Gastrocnemius medialis (tissue), 4 donors: ENCODE measurements around the gene CRIP3.

Experiments
- POLR2A ChIP-seq, 2 donors: fragments of 450-650 bp; IDR thresholded peaks; one replicate each; pipeline ENCODE4 v1.6.1; 2017; ENCODE audit warnings: antibody characterized with exemption in 2 of 2, mild to moderate bottlenecking in 2 of 2, moderate library complexity in 2 of 2
- TF ChIP-seq, protein P1 (sequence below), 5 experiments: fragments of 450-650 bp in 3 of 5; fragments of 200-600 bp in 2 of 5; sonication (generic) in 2 of 5; IDR thresholded peaks in 4 of 5; conservative IDR thresholded peaks in 1 of 5; 1 replicate in 4 of 5; 2 replicates in 1 of 5; pipeline ENCODE4 v1.5.1; 2016 to 2019; ENCODE audit warnings: antibody characterized with exemption in 5 of 5, mild to moderate bottlenecking in 3 of 5, moderate library complexity in 3 of 5

DNA sequence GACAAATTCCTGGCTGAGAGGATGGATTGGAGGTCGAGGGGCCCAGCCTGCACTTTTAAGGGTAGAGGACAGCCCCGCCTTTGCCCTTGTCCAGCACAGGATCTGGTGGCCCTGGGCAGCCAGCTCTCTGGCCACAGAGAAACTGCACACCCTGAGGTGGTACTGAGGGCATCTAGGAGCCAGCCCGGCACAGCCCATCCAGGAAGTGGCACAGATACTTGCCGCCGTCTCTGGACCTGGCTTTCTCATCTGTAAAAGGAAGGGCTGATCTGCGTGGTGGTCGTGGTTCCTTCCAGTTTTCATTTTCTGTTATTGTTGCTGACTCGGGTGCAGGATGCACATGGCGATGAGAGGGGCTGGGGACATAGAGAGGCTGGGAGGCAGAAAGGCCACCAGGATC, 26.6 kb downstream of the CRIP3 start:
- TF ChIP-seq, protein P1, sequence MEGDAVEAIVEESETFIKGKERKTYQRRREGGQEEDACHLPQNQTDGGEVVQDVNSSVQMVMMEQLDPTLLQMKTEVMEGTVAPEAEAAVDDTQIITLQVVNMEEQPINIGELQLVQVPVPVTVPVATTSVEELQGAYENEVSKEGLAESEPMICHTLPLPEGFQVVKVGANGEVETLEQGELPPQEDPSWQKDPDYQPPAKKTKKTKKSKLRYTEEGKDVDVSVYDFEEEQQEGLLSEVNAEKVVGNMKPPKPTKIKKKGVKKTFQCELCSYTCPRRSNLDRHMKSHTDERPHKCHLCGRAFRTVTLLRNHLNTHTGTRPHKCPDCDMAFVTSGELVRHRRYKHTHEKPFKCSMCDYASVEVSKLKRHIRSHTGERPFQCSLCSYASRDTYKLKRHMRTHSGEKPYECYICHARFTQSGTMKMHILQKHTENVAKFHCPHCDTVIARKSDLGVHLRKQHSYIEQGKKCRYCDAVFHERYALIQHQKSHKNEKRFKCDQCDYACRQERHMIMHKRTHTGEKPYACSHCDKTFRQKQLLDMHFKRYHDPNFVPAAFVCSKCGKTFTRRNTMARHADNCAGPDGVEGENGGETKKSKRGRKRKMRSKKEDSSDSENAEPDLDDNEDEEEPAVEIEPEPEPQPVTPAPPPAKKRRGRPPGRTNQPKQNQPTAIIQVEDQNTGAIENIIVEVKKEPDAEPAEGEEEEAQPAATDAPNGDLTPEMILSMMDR (IDR thresholded peaks at IDR 0.05 in 4 of 5, conservative IDR thresholded peaks at IDR 0.05 in 1 of 5) = no peak
- no peak for TF ChIP-seq POLR2A (IDR thresholded peaks at IDR 0.05)
